Endodermal cell (in vitro differentiated cells): ENCODE data around the gene GHRH. TPM values are rescaled to one million over a fixed set of nuclear protein-coding genes. Genes with fewer than 3 reads are reported as not detected.

Experiments
- DNase-seq: peaks from one replicate; pipeline ENCODE4 v3.0.0-alpha.2; 2017
- H3K27ac ChIP-seq: 2 replicates; pipeline ENCODE4 v1.5.1; 2013; ENCODE audit warnings: mild to moderate bottlenecking, low read depth, low read length, moderate library complexity
- H3K27me3 ChIP-seq: 2 replicates; pipeline ENCODE4 v1.6.1; 2013; ENCODE audit warnings: mild to moderate bottlenecking, low read length, moderate library complexity; ENCODE audit not compliant: insufficient read depth, control insufficient read depth, poor library complexity, severe bottlenecking
- H3K36me3 ChIP-seq: 2 replicates; pipeline ENCODE4 v1.7.0; 2013; ENCODE audit warnings: mild to moderate bottlenecking, low read length, moderate library complexity; ENCODE audit not compliant: control insufficient read depth, insufficient read depth
- H3K4me1 ChIP-seq: one replicate; pipeline ENCODE4 v1.7.0; 2013; ENCODE audit warnings: low read length; ENCODE audit not compliant: control insufficient read depth, insufficient read depth
- H3K4me3 ChIP-seq: 2 replicates; pipeline ENCODE4 v1.5.1; 2013; ENCODE audit warnings: mild to moderate bottlenecking, low read length, moderate library complexity
- H3K9ac ChIP-seq: 2 replicates; pipeline ENCODE4 v1.6.1; 2013; ENCODE audit warnings: mild to moderate bottlenecking, low read length, moderate library complexity; ENCODE audit not compliant: poor library complexity, severe bottlenecking; ENCODE audit errors: extremely low read depth
- H3K9me3 ChIP-seq: 2 replicates; pipeline ENCODE4 v1.6.1; 2013; ENCODE audit warnings: mild to moderate bottlenecking, low read length, moderate library complexity; ENCODE audit not compliant: control insufficient read depth
- H3K27ac Mint-ChIP-seq: 2 replicates; pipeline ENCODE4 v1.8.0; 2020; ENCODE audit warnings: mixed read lengths
- H3K27me3 Mint-ChIP-seq: 2 replicates; pipeline ENCODE4 v1.8.0; 2021; ENCODE audit warnings: mild to moderate bottlenecking, mixed read lengths; ENCODE audit not compliant: insufficient read depth
- H3K36me3 Mint-ChIP-seq: 2 replicates; pipeline ENCODE4 v1.8.0; 2020; ENCODE audit warnings: low read depth, mixed read lengths
- H3K4me1 Mint-ChIP-seq: 2 replicates; pipeline ENCODE4 v1.8.0; 2020; ENCODE audit warnings: mixed read lengths
- H3K4me3 Mint-ChIP-seq: 2 replicates; pipeline ENCODE4 v1.8.0; 2020; ENCODE audit warnings: mild to moderate bottlenecking, moderate library complexity, mixed read lengths
- H3K9me3 Mint-ChIP-seq: 2 replicates; pipeline ENCODE4 v1.8.0; 2020; ENCODE audit warnings: mild to moderate bottlenecking, mixed read lengths
- WGBS, 2 experiments: methylation state at CpG; one replicate each; pipeline versions ENCODE4 v1.1.5 to v1.1.7; 2013; ENCODE audit warnings: missing lambda C conversion rate in 2 of 2, mixed read lengths in 1 of 2; ENCODE audit not compliant: insufficient coverage in 1 of 2, insufficient read length in 1 of 2; 5-methylcytosine and 5-hydroxymethylcytosine counted together
- total RNA-seq, 2 donors: library from RNA; stranded (reverse); fragmentation: NEBNext Ultra II Directional in 1 of 2; extraction: Animal tissue kit (Norgen Biotek cat#: 25700) in 1 of 2; gene quantifications; 2 replicates in 1 of 2; 3 replicates in 1 of 2; pipeline ENCODE4 v1.2.1, GENCODE V29; 2021
- TF ChIP-seq, protein P1 (sequence below): fragments of 200-600 bp; sonication (generic); conservative IDR thresholded peaks from 2 replicates; pipeline ENCODE4 v1.5.0; 2021; ENCODE audit warnings: antibody characterized with exemption, mild to moderate bottlenecking

The GHRH gene
- total RNA-seq, 2 donors from 2014 or later, result not detected

DNA sequence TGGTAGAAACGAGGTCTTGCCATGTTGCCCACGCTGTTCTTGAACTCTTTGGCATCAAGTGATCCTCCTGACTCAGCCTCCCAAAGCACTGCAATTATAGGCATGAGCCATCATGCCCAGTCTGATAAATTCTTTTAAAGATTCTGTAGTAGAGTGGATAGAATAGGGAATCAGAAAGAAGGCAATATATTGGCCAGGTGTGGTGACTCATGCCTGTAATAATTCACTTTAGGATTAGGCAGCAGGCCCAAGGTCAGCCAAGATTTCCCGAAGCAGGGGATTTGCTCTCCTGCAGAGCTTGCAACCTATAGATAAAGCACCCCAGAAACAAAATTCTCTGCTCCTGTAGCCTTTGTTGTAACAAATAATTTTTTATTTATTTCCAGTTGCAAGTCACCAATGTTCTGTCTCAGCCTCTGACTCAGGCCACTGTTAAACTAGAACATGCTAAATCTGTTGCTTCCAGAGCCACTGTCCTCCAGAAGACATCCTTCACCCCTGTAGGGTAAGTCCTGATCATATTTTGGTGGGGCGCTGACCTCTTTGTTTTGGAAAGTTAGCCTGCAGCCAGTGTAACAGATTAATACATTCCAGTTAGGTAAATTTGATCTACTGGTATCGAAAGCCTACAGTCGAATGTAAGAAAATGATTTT is 51.8 kb downstream of the GHRH start:
- H3K27me3 ChIP-seq, result no peaks in the 10 kb centered on the region
- H3K36me3 ChIP-seq, result peaks cover 91% of the 10 kb centered on the region
- no peaks in the 10 kb centered on the region for H3K4me1 ChIP-seq
- DNase-seq, result peak; percentile 11
- H3K27ac ChIP-seq, result no peak overlapping the region
- no peak overlapping the region for H3K4me3 Mint-ChIP-seq
- H3K9me3 ChIP-seq, result no peaks in the 10 kb centered on the region
- no peaks in the 10 kb centered on the region for H3K4me1 Mint-ChIP-seq
- H3K9ac ChIP-seq, result no peak overlapping the region
- no peak overlapping the region for H3K27ac Mint-ChIP-seq
- no peaks in the 10 kb centered on the region for H3K9me3 Mint-ChIP-seq
- TF ChIP-seq, protein P1, sequence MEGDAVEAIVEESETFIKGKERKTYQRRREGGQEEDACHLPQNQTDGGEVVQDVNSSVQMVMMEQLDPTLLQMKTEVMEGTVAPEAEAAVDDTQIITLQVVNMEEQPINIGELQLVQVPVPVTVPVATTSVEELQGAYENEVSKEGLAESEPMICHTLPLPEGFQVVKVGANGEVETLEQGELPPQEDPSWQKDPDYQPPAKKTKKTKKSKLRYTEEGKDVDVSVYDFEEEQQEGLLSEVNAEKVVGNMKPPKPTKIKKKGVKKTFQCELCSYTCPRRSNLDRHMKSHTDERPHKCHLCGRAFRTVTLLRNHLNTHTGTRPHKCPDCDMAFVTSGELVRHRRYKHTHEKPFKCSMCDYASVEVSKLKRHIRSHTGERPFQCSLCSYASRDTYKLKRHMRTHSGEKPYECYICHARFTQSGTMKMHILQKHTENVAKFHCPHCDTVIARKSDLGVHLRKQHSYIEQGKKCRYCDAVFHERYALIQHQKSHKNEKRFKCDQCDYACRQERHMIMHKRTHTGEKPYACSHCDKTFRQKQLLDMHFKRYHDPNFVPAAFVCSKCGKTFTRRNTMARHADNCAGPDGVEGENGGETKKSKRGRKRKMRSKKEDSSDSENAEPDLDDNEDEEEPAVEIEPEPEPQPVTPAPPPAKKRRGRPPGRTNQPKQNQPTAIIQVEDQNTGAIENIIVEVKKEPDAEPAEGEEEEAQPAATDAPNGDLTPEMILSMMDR, result no peak
- H3K36me3 Mint-ChIP-seq, result peaks cover 67% of the 10 kb centered on the region
- H3K4me3 ChIP-seq, result no peak overlapping the region
- no peaks in the 10 kb centered on the region for H3K27me3 Mint-ChIP-seq
- 88 to 96% methylated on average over 4 to 6 of the region's 6 CpGs for WGBS, 2 experiments

DNA sequence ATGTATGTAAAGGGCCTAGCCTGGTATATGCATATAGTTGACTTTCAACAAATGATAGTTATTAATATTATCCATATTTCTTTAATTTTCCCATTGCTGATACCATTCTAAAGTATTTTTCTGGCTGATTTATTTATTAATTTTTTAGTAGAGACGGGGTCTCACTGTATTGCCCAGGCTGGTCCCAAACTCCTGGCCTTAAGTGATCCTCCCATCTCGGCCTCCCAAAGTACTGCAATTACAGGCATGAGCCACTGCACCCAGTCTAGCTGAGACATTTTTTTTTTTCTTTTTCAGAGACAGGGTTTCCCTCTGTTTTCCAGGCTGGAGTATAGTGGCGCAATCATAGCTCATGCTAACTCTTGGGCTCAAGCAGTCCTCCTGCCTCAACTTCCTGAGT is 52.4 kb downstream of the GHRH start:
- no peak overlapping the region for H3K27ac ChIP-seq
- peak; percentile 17 for DNase-seq
- H3K27me3 ChIP-seq, result no peaks in the 10 kb centered on the region

DNA sequence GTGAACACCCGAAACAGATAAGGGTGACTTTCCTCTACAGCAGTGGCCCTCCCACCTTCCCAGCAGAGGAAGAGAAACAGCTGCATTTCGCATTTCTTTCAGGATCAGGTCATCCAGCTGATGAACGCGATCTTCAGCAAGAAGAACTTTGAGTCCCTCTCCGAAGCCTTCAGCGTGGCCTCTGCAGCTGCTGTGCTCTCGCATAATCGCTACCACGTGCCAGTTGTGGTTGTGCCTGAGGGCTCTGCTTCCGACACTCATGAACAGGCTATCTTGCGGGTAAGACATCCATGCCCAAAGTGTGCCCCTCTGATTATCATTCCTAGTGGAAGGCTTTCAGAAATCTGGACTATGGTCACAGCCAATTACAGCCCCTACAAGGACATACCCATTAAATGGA is 54.4 kb downstream of the GHRH start:
- Mint-ChIP-seq H3K36me3 (peaks cover 64% of the 10 kb centered on the region), H3K27ac (peak overlapping the region; percentile 44), H3K27me3 (no peaks in the 10 kb centered on the region), H3K4me3 (no peak overlapping the region), H3K9me3 (no peaks in the 10 kb centered on the region), H3K4me1 (no peaks in the 10 kb centered on the region)
- Histone ChIP-seq H3K9ac (no peak overlapping the region), H3K4me3 (no peak overlapping the region), H3K9me3 (no peaks in the 10 kb centered on the region), H3K27me3 (no peaks in the 10 kb centered on the region), H3K27ac (no peak overlapping the region), H3K4me1 (no peaks in the 10 kb centered on the region), H3K36me3 (peaks cover 92% of the 10 kb centered on the region)
- TF ChIP-seq, protein P1, result no peak
- 93 to 100% methylated on average over 10 to 11 of the region's 11 CpGs for WGBS, 2 experiments
- peak; percentile 8 for DNase-seq

More for the DNA sequence above, 52.4 kb downstream of the GHRH start:
- H3K4me1 Mint-ChIP-seq, result no peaks in the 10 kb centered on the region
- Histone ChIP-seq H3K9me3 (no peaks in the 10 kb centered on the region), H3K9ac (no peak overlapping the region), H3K4me1 (no peaks in the 10 kb centered on the region), H3K36me3 (peaks cover 91% of the 10 kb centered on the region), H3K4me3 (no peak overlapping the region)
- no peak overlapping the region for H3K27ac Mint-ChIP-seq
- H3K36me3 Mint-ChIP-seq, result peaks cover 67% of the 10 kb centered on the region
- WGBS, 2 experiments, result 94 to 100% methylated on average over 2 to 3 of the region's 3 CpGs
- H3K27me3 Mint-ChIP-seq, result no peaks in the 10 kb centered on the region
- TF ChIP-seq, protein P1, result no peak
- H3K9me3 Mint-ChIP-seq, result no peaks in the 10 kb centered on the region
- no peak overlapping the region for H3K4me3 Mint-ChIP-seq
